PFSK-1 (cell line): ENCODE data around the gene UCKL1.

ENCODE experiments used
- POLR2AphosphoS5 ChIP-seq: IDR thresholded peaks from 2 replicates; pipeline ENCODE4 v1.6.1; 2012; ENCODE audit warnings: low read depth, mild to moderate bottlenecking, control low read depth, low read length, moderate library complexity
- REST ChIP-seq, 2 experiments: IDR thresholded peaks; 2 replicates each; pipeline versions ENCODE4 v1.6.1 to v1.8.0; 2011 to 2012; ENCODE audit warnings: low read depth in 2 of 2, low read length in 2 of 2, control low read depth in 1 of 2, inconsistent platforms in 1 of 2, mild to moderate bottlenecking in 1 of 2, moderate library complexity in 1 of 2; ENCODE audit not compliant: insufficient read depth in 1 of 2
- SIN3A ChIP-seq: IDR thresholded peaks from 2 replicates; pipeline ENCODE4 v1.6.1; 2012; ENCODE audit warnings: mild to moderate bottlenecking, low read length, moderate library complexity, borderline replicate concordance; ENCODE audit not compliant: insufficient read depth
- TAF1 ChIP-seq: IDR thresholded peaks from 2 replicates; pipeline ENCODE4 v1.6.1; 2012; ENCODE audit warnings: low read length, control low read depth, borderline replicate concordance; ENCODE audit not compliant: insufficient read depth

GRCh38 chr20:63951398-63952209 lies 4.6 kb downstream of the UCKL1 start:
- TF ChIP-seq POLR2AphosphoS5 (no peak), REST (IDR thresholded peaks at IDR 0.05; ENCODE audit: insufficient read depth in 1 of 2, low read depth in 2 of 2, low read length in 2 of 2) (no peak), TAF1 (no peak), SIN3A (no peak)
